H9 (cell line): Measurements from ENCODE around the gene DNAJC25. TPM values are rescaled to one million over a fixed set of nuclear protein-coding genes. Genes with fewer than 3 reads are reported as not detected.

Source experiments
- DNase-seq: peaks from one replicate; pipeline ENCODE4 v3.0.0-alpha.2; 2017
- H2AFZ ChIP-seq: one replicate; pipeline ENCODE4 v1.6.1; 2013; ENCODE audit warnings: mild to moderate bottlenecking, low read length, control low read depth, moderate library complexity
- H2AK5ac ChIP-seq: 2 replicates; pipeline ENCODE4 v1.6.1; 2013; ENCODE audit warnings: low read length, control low read depth, mixed read lengths; ENCODE audit not compliant: insufficient read length
- H2BK120ac ChIP-seq: one replicate; pipeline ENCODE4 v1.6.1; 2013; ENCODE audit warnings: low read depth, mild to moderate bottlenecking, low read length, control low read depth, inconsistent platforms; ENCODE audit not compliant: poor library complexity, severe bottlenecking
- H2BK12ac ChIP-seq: 2 replicates; pipeline ENCODE4 v1.6.1; 2013; ENCODE audit warnings: low read length, control low read depth, mixed read lengths, low read depth; ENCODE audit not compliant: insufficient read length
- H2BK15ac ChIP-seq: 2 replicates; pipeline ENCODE4 v1.6.1; 2013; ENCODE audit warnings: low read depth, low read length, control low read depth
- H2BK20ac ChIP-seq: one replicate; pipeline ENCODE4 v1.6.1; 2013; ENCODE audit warnings: low read depth, mild to moderate bottlenecking, low read length, control low read depth, inconsistent platforms; ENCODE audit not compliant: poor library complexity, severe bottlenecking
- H2BK5ac ChIP-seq: 2 replicates; pipeline ENCODE4 v1.6.1; 2013; ENCODE audit warnings: low read length, control low read depth, mixed read lengths; ENCODE audit not compliant: insufficient read length
- H3K14ac ChIP-seq: 2 replicates; pipeline ENCODE4 v1.6.1; 2013; ENCODE audit warnings: low read length, control low read depth; ENCODE audit not compliant: insufficient read depth
- H3K18ac ChIP-seq: 2 replicates; pipeline ENCODE4 v1.6.1; 2013; ENCODE audit warnings: low read depth, mild to moderate bottlenecking, mixed read lengths, low read length, control low read depth; ENCODE audit not compliant: insufficient read length
- H3K23ac ChIP-seq: 2 replicates; pipeline ENCODE4 v1.6.1; 2013; ENCODE audit warnings: low read length, control low read depth, mixed read lengths, low read depth; ENCODE audit not compliant: insufficient read length
- H3K23me2 ChIP-seq: 2 replicates; pipeline ENCODE4 v1.6.1; 2013; ENCODE audit warnings: low read depth, mild to moderate bottlenecking, mixed read lengths, low read length, control low read depth; ENCODE audit not compliant: insufficient read length, poor library complexity, severe bottlenecking
- H3K27ac ChIP-seq: 2 replicates; pipeline ENCODE4 v1.5.1; 2013; ENCODE audit warnings: low read length, control low read depth, mixed read lengths, low read depth; ENCODE audit not compliant: insufficient read length
- H3K27me3 ChIP-seq: 2 replicates; pipeline ENCODE4 v1.6.1; 2013; ENCODE audit warnings: low read length, control low read depth, inconsistent platforms; ENCODE audit not compliant: insufficient read depth
- H3K4ac ChIP-seq: 2 replicates; pipeline ENCODE4 v1.6.1; 2013; ENCODE audit warnings: low read depth, mild to moderate bottlenecking, control low read depth, inconsistent platforms, low read length, moderate library complexity
- H3K4me1 ChIP-seq: 2 replicates; pipeline ENCODE4 v1.6.1; 2013; ENCODE audit warnings: low read length, control low read depth, inconsistent platforms; ENCODE audit not compliant: insufficient read depth
- H3K4me2 ChIP-seq: 2 replicates; pipeline ENCODE4 v1.6.1; 2013; ENCODE audit warnings: low read length, control low read depth, mixed read lengths; ENCODE audit not compliant: insufficient read length, insufficient read depth
- H3K56ac ChIP-seq: 2 replicates; pipeline ENCODE4 v1.6.1; 2013; ENCODE audit warnings: low read depth, mild to moderate bottlenecking, mixed read lengths, low read length, control low read depth; ENCODE audit not compliant: insufficient read length
- H3K79me1 ChIP-seq: 2 replicates; pipeline ENCODE4 v1.6.1; 2013; ENCODE audit warnings: low read depth, mild to moderate bottlenecking, moderate library complexity, low read length, control low read depth, inconsistent platforms; ENCODE audit not compliant: insufficient read depth, poor library complexity, severe bottlenecking
- H3K79me2 ChIP-seq: 2 replicates; pipeline ENCODE4 v1.6.1; 2013; ENCODE audit warnings: low read length, control low read depth, inconsistent platforms; ENCODE audit not compliant: insufficient read depth
- H3K9ac ChIP-seq: 2 replicates; pipeline ENCODE4 v1.6.1; 2013; ENCODE audit warnings: low read length, control low read depth, mixed read lengths; ENCODE audit not compliant: insufficient read length; ENCODE audit errors: extremely low read depth
- H3K9me3 ChIP-seq: one replicate; pipeline ENCODE4 v1.6.1; 2013; ENCODE audit warnings: low read depth, low read length, inconsistent platforms; ENCODE audit not compliant: control insufficient read depth
- H3T11ph ChIP-seq: one replicate; pipeline ENCODE4 v1.6.1; 2013; ENCODE audit warnings: mild to moderate bottlenecking, low read length, control low read depth, inconsistent platforms
- H4K20me1 ChIP-seq: one replicate; pipeline ENCODE4 v1.6.1; 2013; ENCODE audit not compliant: control insufficient read depth, insufficient read length, insufficient read depth
- H4K5ac ChIP-seq: 2 replicates; pipeline ENCODE4 v1.6.1; 2013; ENCODE audit warnings: low read depth, mild to moderate bottlenecking, mixed read lengths, low read length, control low read depth; ENCODE audit not compliant: insufficient read length
- H4K8ac ChIP-seq: replicated peaks from 2 replicates; pipeline ENCODE4 v1.6.1; 2013; ENCODE audit warnings: low read length, control low read depth, mixed read lengths, low read depth; ENCODE audit not compliant: insufficient read length
- H4K91ac ChIP-seq: 2 replicates; pipeline ENCODE4 v1.6.1; 2013; ENCODE audit warnings: low read depth, mild to moderate bottlenecking, moderate library complexity, mixed read lengths, low read length, control low read depth; ENCODE audit not compliant: insufficient read length
- H3K27ac Mint-ChIP-seq, 3 experiments: 2 replicates in 2 of 3; 3 replicates in 1 of 3; pipeline ENCODE4 v1.8.0; 2020 to 2021; ENCODE audit warnings: mixed read lengths in 3 of 3, mild to moderate bottlenecking in 1 of 3, moderate library complexity in 1 of 3
- H3K27me3 Mint-ChIP-seq: 2 replicates; pipeline ENCODE4 v1.8.0; 2021; ENCODE audit warnings: low read depth, mild to moderate bottlenecking, moderate library complexity, mixed read lengths
- H3K36me3 Mint-ChIP-seq, 3 experiments: 2 replicates in 2 of 3; 3 replicates in 1 of 3; pipeline ENCODE4 v1.8.0; 2020 to 2021; ENCODE audit warnings: low read depth in 3 of 3, mixed read lengths in 3 of 3; ENCODE audit not compliant: insufficient read depth in 1 of 3
- H3K4me1 Mint-ChIP-seq, 2 experiments: 2 replicates each; pipeline ENCODE4 v1.8.0; 2020; ENCODE audit warnings: mixed read lengths in 2 of 2
- H3K4me3 Mint-ChIP-seq, 2 experiments: 2 replicates in 1 of 2; 3 replicates in 1 of 2; pipeline ENCODE4 v1.8.0; 2020 to 2021; ENCODE audit warnings: mild to moderate bottlenecking in 2 of 2, mixed read lengths in 2 of 2, moderate library complexity in 1 of 2
- H3K9me3 Mint-ChIP-seq, 2 experiments: 2 replicates in 1 of 2; 3 replicates in 1 of 2; pipeline ENCODE4 v1.8.0; 2020; ENCODE audit warnings: mild to moderate bottlenecking in 2 of 2, mixed read lengths in 2 of 2, moderate library complexity in 1 of 2
- WGBS: extraction: QIAGEN DNeasy Blood & Tissue Kit; methylation state at CpG from one replicate; pipeline ENCODE4 v1.1.7; 2013; ENCODE audit warnings: missing lambda C conversion rate, low lambda C conversion rate, mixed read lengths; ENCODE audit not compliant: insufficient read length; ENCODE audit errors: extremely low coverage; 5-methylcytosine and 5-hydroxymethylcytosine counted together
- total RNA-seq: library from RNA; stranded (reverse); gene quantifications from 2 replicates; pipeline ENCODE4 v1.2.1, GENCODE V29; 2021
- TF ChIP-seq, protein P1 (sequence below): fragments of 200-600 bp; sonication (generic); conservative IDR thresholded peaks from 3 replicates; pipeline ENCODE4 v1.8.0; 2021; ENCODE audit warnings: antibody characterized with exemption, mild to moderate bottlenecking

Gene DNAJC25
- total RNA-seq, 1 experiment from 2014 or later: 7.6 TPM

DNA sequence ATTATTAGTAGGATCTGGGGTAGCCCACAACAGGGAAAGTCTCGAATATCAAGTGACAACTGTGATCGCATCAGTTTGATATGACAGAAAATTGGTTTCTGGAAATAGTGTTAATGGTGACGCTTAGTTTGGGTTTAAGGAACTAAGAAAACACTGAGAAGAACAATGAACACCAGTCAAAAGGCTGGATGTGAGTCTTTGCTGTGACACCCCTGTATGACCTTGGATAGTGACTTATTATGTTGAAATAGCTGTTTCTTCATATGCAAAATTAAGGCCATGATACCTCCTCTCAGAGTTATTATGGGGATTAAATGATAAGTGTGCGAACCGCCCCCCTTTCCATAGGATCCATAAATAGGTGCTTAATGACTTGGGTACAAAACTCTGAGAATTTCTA lies 926 bp downstream of the DNAJC25 start:
- TF ChIP-seq, protein P1, sequence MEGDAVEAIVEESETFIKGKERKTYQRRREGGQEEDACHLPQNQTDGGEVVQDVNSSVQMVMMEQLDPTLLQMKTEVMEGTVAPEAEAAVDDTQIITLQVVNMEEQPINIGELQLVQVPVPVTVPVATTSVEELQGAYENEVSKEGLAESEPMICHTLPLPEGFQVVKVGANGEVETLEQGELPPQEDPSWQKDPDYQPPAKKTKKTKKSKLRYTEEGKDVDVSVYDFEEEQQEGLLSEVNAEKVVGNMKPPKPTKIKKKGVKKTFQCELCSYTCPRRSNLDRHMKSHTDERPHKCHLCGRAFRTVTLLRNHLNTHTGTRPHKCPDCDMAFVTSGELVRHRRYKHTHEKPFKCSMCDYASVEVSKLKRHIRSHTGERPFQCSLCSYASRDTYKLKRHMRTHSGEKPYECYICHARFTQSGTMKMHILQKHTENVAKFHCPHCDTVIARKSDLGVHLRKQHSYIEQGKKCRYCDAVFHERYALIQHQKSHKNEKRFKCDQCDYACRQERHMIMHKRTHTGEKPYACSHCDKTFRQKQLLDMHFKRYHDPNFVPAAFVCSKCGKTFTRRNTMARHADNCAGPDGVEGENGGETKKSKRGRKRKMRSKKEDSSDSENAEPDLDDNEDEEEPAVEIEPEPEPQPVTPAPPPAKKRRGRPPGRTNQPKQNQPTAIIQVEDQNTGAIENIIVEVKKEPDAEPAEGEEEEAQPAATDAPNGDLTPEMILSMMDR: no peak
- no peaks in the 10 kb centered on the region; a peak in 1 of 5 replicates for H3K9me3 Mint-ChIP-seq
- Histone ChIP-seq H2BK15ac (no peak overlapping the region), H3K79me2 (peaks cover 32% of the 10 kb centered on the region), H3K4ac (no peak overlapping the region), H3K4me2 (peak overlapping the region; percentile 94), H3K79me1 (peaks cover under 1% of the 10 kb centered on the region), H2BK20ac (no peak overlapping the region), H2AK5ac (no peak overlapping the region), H3K56ac (no peak overlapping the region), H3K9ac (peak overlapping the region; percentile 76), H2AFZ (no peak overlapping the region), H3K9me3 (no peaks in the 10 kb centered on the region), H3K23ac (no peak overlapping the region), H4K8ac (no peak overlapping the region), H3K18ac (no peak overlapping the region), H4K91ac (no peak overlapping the region), H3K27me3 (peaks cover 3% of the 10 kb centered on the region; the same call in 1 of the 2 replicates), H4K20me1 (no peaks in the 10 kb centered on the region), H3K4me1 (no peaks in the 10 kb centered on the region; the same call in 1 of the 2 replicates), H3K27ac (no peak overlapping the region), H3K23me2 (peaks cover 5% of the 10 kb centered on the region), H2BK120ac (no peak overlapping the region), H3K14ac (no peak overlapping the region), H2BK12ac (no peak overlapping the region), H3T11ph (no peak overlapping the region), H4K5ac (no peak overlapping the region), H2BK5ac (no peak overlapping the region)
- H3K27ac Mint-ChIP-seq: peak overlapping the region in 2 of 3 experiments; percentile 25 to 86; a peak in 4 of 7 replicates
- H3K4me1 Mint-ChIP-seq: peaks cover 24 to 28% of the 10 kb centered on the region in 2 experiments
- H3K27me3 Mint-ChIP-seq: no peaks in the 10 kb centered on the region
- no CpG with 5 or more reads among the region's 5 CpGs for WGBS
- DNase-seq: no peak
- H3K36me3 Mint-ChIP-seq: peaks cover 0 to 6% (median 4%) of the 10 kb centered on the region in 3 experiments; a peak in 4 of 7 replicates
- peak overlapping the region; percentile 95 for H3K4me3 Mint-ChIP-seq
